GM06990 (cell line): ENCODE data around the gene VWA8.
"Not testable (repeated sequence)": the region's sequence is repeated elsewhere in the genome, so short reads cannot be mapped to it uniquely, and the experiment has no call there.

ENCODE experiments used
- DNase-seq: peaks from one replicate; pipeline ENCODE4 v3.0.0-alpha.2; 2011; ENCODE audit not compliant: insufficient read length; ENCODE audit errors: extremely low read depth
- H3K27me3 ChIP-seq: replicated peaks from 2 replicates; pipeline ENCODE4 v1.6.0; 2011; ENCODE audit warnings: low read length; ENCODE audit not compliant: control insufficient read depth, insufficient read depth
- H3K36me3 ChIP-seq: 2 replicates; pipeline ENCODE4 v1.5.1; 2011; ENCODE audit warnings: low read length; ENCODE audit not compliant: control insufficient read depth, insufficient read depth
- H3K4me3 ChIP-seq: replicated peaks from 2 replicates; pipeline ENCODE4 v1.5.1; 2011; ENCODE audit warnings: low read depth, mild to moderate bottlenecking, control low read depth, low read length
- CTCF ChIP-seq: IDR thresholded peaks from 2 replicates; pipeline ENCODE4 v1.5.1; 2011; ENCODE audit warnings: low read length, control low read depth, mild to moderate bottlenecking, inconsistent platforms; ENCODE audit not compliant: insufficient read depth, poor library complexity, severe bottlenecking

VWA8 gene

GRCh38 chr13:41914552-41914951 lies 46.4 kb downstream of the VWA8 start:
- no peak for TF ChIP-seq CTCF
- Histone ChIP-seq H3K36me3 (no peaks in the 10 kb centered on the region), H3K4me3 (no peak overlapping the region), H3K27me3 (no peaks in the 10 kb centered on the region)
- DNase-seq, result no peak

GRCh38 chr13:41909506-41909905 lies 51.4 kb downstream of the VWA8 start:
- no peaks in the 10 kb centered on the region for H3K27me3 ChIP-seq
- H3K4me3 ChIP-seq, result no peak overlapping the region
- no peak for DNase-seq
- TF ChIP-seq CTCF, result no peak
- no peaks in the 10 kb centered on the region; the same call in none of the 2 replicates for H3K36me3 ChIP-seq

GRCh38 chr13:41905600-41906254 lies 55.2 kb downstream of the VWA8 start:
- Histone ChIP-seq H3K27me3 (no peaks in the 10 kb centered on the region), H3K36me3 (no peaks in the 10 kb centered on the region; the same call in none of the 2 replicates), H3K4me3 (no peak overlapping the region)
- no peak for DNase-seq
- TF ChIP-seq CTCF, result peak; percentile 67

- no peak for DNase-seq
- Histone ChIP-seq H3K36me3 (no peaks in the 10 kb centered on the region), H3K4me3 (no peak overlapping the region), H3K27me3 (no peaks in the 10 kb centered on the region)
- no peak for TF ChIP-seq CTCF
Measured at GRCh38 chr13:41900918-41901317, 60.0 kb downstream of the VWA8 start.

GRCh38 chr13:41898411-41898810 lies 62.5 kb downstream of the VWA8 start:
- not testable (repeated sequence) for DNase-seq, H3K36me3 ChIP-seq, H3K27me3 ChIP-seq, H3K4me3 ChIP-seq

- no peak for DNase-seq
- H3K4me3 ChIP-seq, result no peak overlapping the region
- no peaks in the 10 kb centered on the region for H3K27me3 ChIP-seq
- TF ChIP-seq CTCF, result no peak
- H3K36me3 ChIP-seq, result no peaks in the 10 kb centered on the region
Measured at GRCh38 chr13:41897126-41897525, 63.8 kb downstream of the VWA8 start.
